B cell (primary cell): ENCODE measurements around the gene CEP78. TPM values are rescaled to one million over a fixed set of nuclear protein-coding genes. Genes with fewer than 3 reads are reported as not detected.

Experiments
- ATAC-seq: fragments of 200-7000 bp; cut with Tn5 transposase; one replicate; pipeline ENCODE4 v1.10.0; 2021; ENCODE audit warnings: low read depth, mild to moderate bottlenecking, moderate number of reproducible peaks, moderate library complexity
- CTCF ChIA-PET: fragments of 350-600 bp; sonication (Branson Sonifier 250); formaldehyde crosslinking; loops from one replicate; lab custom pipeline; 2021; ENCODE audit warnings: antibody characterized with exemption, inconsistent platforms; lab: Charles Lee
- POLR2A ChIA-PET: fragments of 350-600 bp; sonication (Branson Sonifier 250); formaldehyde crosslinking; loops from one replicate; lab custom pipeline; 2021; ENCODE audit warnings: antibody characterized with exemption; lab: Charles Lee
- DNase-seq: peaks from one replicate; pipeline ENCODE4 v3.0.0; 2013
- H2AFZ ChIP-seq: 2 replicates; pipeline ENCODE4 v1.6.1; 2012; ENCODE audit warnings: mild to moderate bottlenecking, low read depth, low read length; ENCODE audit not compliant: insufficient read depth, poor library complexity, severe bottlenecking
- H3K27ac ChIP-seq, 2 donors: 1 replicate in 1 of 2; 2 replicates in 1 of 2; pipeline ENCODE4 v1.5.1; 2012 to 2013; ENCODE audit warnings: low read length in 2 of 2, mild to moderate bottlenecking in 2 of 2, moderate library complexity in 1 of 2
- H3K27me3 ChIP-seq, 4 experiments: fragments of 200-600 bp in 1 of 4; sonication (generic) in 1 of 4; replicated peaks in 1 of 4; 1 replicate in 2 of 4; 2 replicates in 2 of 4; pipeline versions ENCODE4 v1.6.1 to v1.7.0; 2013 to 2016; ENCODE audit warnings: low read length in 3 of 4, mild to moderate bottlenecking in 2 of 4, mixed read lengths in 1 of 4, moderate library complexity in 1 of 4; ENCODE audit not compliant: insufficient read depth in 4 of 4, control insufficient read depth in 3 of 4; ENCODE audit errors: control extremely low read depth in 1 of 4
- H3K36me3 ChIP-seq, 2 experiments: replicated peaks in 1 of 2; 1 replicate in 1 of 2; 2 replicates in 1 of 2; pipeline versions ENCODE4 v1.6.1 to v1.7.1; 2013; ENCODE audit warnings: low read length in 1 of 2; ENCODE audit not compliant: insufficient read depth in 2 of 2, control insufficient read depth in 1 of 2; ENCODE audit errors: control extremely low read depth in 1 of 2, extremely low read depth in 1 of 2
- H3K4me1 ChIP-seq, 2 donors: fragments of 200-600 bp in 1 of 2; sonication (generic) in 1 of 2; 1 replicate in 1 of 2; 2 replicates in 1 of 2; pipeline versions ENCODE4 v1.5.1 to v1.6.1; 2013 to 2017; ENCODE audit warnings: low read length in 2 of 2; ENCODE audit not compliant: control insufficient read depth in 2 of 2, insufficient read depth in 2 of 2
- H3K4me2 ChIP-seq: replicated peaks from 2 replicates; pipeline ENCODE3; 2012; ENCODE audit warnings: mild to moderate bottlenecking, low read depth, low read length; ENCODE audit not compliant: poor library complexity, severe bottlenecking
- H3K4me3 ChIP-seq, 5 experiments: fragments of 200-600 bp in 1 of 5; sonication (generic) in 1 of 5; 1 replicate in 3 of 5; 2 replicates in 2 of 5; pipeline versions ENCODE4 v1.5.1 to v1.7.0; 2011 to 2016; ENCODE audit warnings: low read length in 4 of 5, mild to moderate bottlenecking in 4 of 5, low read depth in 2 of 5, control low read depth in 1 of 5, moderate library complexity in 1 of 5; ENCODE audit not compliant: insufficient read depth in 1 of 5; ENCODE audit errors: control extremely low read depth in 1 of 5, extremely low read depth in 1 of 5
- H3K79me2 ChIP-seq: fragments of 200-600 bp; sonication (generic); one replicate; pipeline ENCODE4 v1.6.0; 2016; ENCODE audit warnings: low read length; ENCODE audit not compliant: control insufficient read depth, insufficient read depth
- H3K9ac ChIP-seq: fragments of 200-600 bp; sonication (generic); 2 replicates; pipeline ENCODE4 v1.6.1; 2017; ENCODE audit warnings: mild to moderate bottlenecking, low read length, moderate library complexity
- H3K9me3 ChIP-seq, 3 donors: one replicate each; pipeline versions ENCODE4 v1.6.1 to v1.7.1; 2013; ENCODE audit warnings: low read length in 2 of 3; ENCODE audit not compliant: control insufficient read depth in 2 of 3, insufficient read depth in 1 of 3; ENCODE audit errors: control extremely low read depth in 1 of 3
- H4K20me1 ChIP-seq: 2 replicates; pipeline ENCODE4 v1.6.0; 2012; ENCODE audit warnings: mild to moderate bottlenecking, low read length; ENCODE audit not compliant: insufficient read depth, control insufficient read depth, poor library complexity, severe bottlenecking
- H3K27ac Mint-ChIP-seq: one replicate; pipeline ENCODE4 v1.8.0; 2021; ENCODE audit warnings: mixed read lengths
- H3K27me3 Mint-ChIP-seq: one replicate; pipeline ENCODE4 v1.8.0; 2021; ENCODE audit warnings: mixed read lengths
- H3K4me1 Mint-ChIP-seq: one replicate; pipeline ENCODE4 v1.8.0; 2021; ENCODE audit warnings: mixed read lengths
- H3K4me3 Mint-ChIP-seq: one replicate; pipeline ENCODE4 v1.8.0; 2021; ENCODE audit warnings: mixed read lengths
- H3K9me3 Mint-ChIP-seq: one replicate; pipeline ENCODE4 v1.8.0; 2022; ENCODE audit warnings: mixed read lengths; ENCODE audit not compliant: insufficient read depth
- EZH2 ChIP-seq: IDR thresholded peaks from 2 replicates; pipeline ENCODE4 v1.6.1; 2012; ENCODE audit warnings: borderline replicate concordance, low read depth, mild to moderate bottlenecking, moderate library complexity, low read length; ENCODE audit not compliant: insufficient read depth, poor library complexity, severe bottlenecking
- WGBS: methylation state at CpG from one replicate; pipeline ENCODE4 v1.1.5; 2013; ENCODE audit warnings: missing lambda C conversion rate; ENCODE audit not compliant: insufficient coverage; 5-methylcytosine and 5-hydroxymethylcytosine counted together
- intact Hi-C: fragments of 100-400 bp; cut with micrococcal nuclease; formaldehyde crosslinking; loops from one replicate; pipeline ENCODE4 v1.10.0; 2022
- polyA plus RNA-seq: library from polyadenylated mRNA; depleted of rRNA; stranded (reverse); fragments of >200 nt; gene quantifications from 2 replicates; pipeline ENCODE4 v1.2.3, GENCODE V29; 2012
- total RNA-seq, 2 donors: library from RNA; stranded (reverse); fragments of 120-200 nt in 1 of 2; gene quantifications; 1 replicate in 1 of 2; 2 replicates in 1 of 2; pipeline versions ENCODE4 v1.2.3 to v1.2.4, GENCODE V29; 2013 to 2022
- TF ChIP-seq, protein P1 (sequence below): fragments of 200-600 bp; IDR thresholded peaks from one replicate; pipeline ENCODE4 v1.8.0; 2022; ENCODE audit warnings: antibody characterized with exemption, mild to moderate bottlenecking

CEP78 gene
- total and polyA plus RNA-seq, 2 donors (not counting 1 experiment from before 2014, with no cell fraction given), result 7.2 to 28.8 TPM

DNA sequence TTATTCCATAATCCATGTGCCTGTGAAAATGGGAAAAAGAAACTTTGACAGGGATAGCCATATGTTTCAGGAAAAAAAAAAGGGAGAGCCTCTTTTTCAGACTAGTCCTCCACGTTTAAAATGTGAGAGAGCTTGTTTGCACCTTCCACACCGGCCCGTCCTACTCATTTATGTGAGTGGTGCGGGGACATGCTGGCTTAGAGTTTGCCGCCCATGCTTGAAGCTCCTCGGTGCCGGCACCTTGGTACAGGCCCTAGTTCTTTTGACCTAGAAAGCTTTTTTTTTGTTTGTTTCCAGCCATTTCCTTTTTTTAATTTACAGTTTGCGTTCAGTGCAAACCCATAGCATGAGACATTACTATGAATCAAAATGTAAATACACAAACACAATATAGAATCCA, 88.8 kb downstream of the CEP78 start:
- 100% methylated on average over 7 of the region's 8 CpGs for WGBS
- no peak overlapping the region for H3K9ac ChIP-seq
- ChIA-PET CTCF (no interaction called here), POLR2A (interaction anchor here (0.7 kb wide), 1 partner anchor 398 kb away, joined by 3 read pairs; no protein-coding TSS in a partner anchor)
- TF ChIP-seq, protein P1, sequence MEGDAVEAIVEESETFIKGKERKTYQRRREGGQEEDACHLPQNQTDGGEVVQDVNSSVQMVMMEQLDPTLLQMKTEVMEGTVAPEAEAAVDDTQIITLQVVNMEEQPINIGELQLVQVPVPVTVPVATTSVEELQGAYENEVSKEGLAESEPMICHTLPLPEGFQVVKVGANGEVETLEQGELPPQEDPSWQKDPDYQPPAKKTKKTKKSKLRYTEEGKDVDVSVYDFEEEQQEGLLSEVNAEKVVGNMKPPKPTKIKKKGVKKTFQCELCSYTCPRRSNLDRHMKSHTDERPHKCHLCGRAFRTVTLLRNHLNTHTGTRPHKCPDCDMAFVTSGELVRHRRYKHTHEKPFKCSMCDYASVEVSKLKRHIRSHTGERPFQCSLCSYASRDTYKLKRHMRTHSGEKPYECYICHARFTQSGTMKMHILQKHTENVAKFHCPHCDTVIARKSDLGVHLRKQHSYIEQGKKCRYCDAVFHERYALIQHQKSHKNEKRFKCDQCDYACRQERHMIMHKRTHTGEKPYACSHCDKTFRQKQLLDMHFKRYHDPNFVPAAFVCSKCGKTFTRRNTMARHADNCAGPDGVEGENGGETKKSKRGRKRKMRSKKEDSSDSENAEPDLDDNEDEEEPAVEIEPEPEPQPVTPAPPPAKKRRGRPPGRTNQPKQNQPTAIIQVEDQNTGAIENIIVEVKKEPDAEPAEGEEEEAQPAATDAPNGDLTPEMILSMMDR, result no peak
- TF ChIP-seq EZH2, result no peak
- Mint-ChIP-seq H3K27me3 (no peaks in the 10 kb centered on the region), H3K4me1 (no peaks in the 10 kb centered on the region), H3K4me3 (no peak overlapping the region), H3K9me3 (no peaks in the 10 kb centered on the region), H3K27ac (no peak overlapping the region)
- DNase-seq (no peak), ATAC-seq (no peak)
- no peak overlapping the region for H3K27ac ChIP-seq
- no peak overlapping the region for H3K4me3 ChIP-seq
- no peaks in the 10 kb centered on the region for H3K36me3 ChIP-seq
- H3K4me1 ChIP-seq, result no peaks in the 10 kb centered on the region
- H4K20me1 ChIP-seq, result no peaks in the 10 kb centered on the region
- H3K27me3 ChIP-seq, result no peaks in the 10 kb centered on the region
- H3K4me2 ChIP-seq, result no peak overlapping the region
- H2AFZ ChIP-seq, result no peak overlapping the region
- H3K9me3 ChIP-seq, result no peaks in the 10 kb centered on the region
- intact Hi-C loops, result no loop called here
- H3K79me2 ChIP-seq, result no peaks in the 10 kb centered on the region

DNA sequence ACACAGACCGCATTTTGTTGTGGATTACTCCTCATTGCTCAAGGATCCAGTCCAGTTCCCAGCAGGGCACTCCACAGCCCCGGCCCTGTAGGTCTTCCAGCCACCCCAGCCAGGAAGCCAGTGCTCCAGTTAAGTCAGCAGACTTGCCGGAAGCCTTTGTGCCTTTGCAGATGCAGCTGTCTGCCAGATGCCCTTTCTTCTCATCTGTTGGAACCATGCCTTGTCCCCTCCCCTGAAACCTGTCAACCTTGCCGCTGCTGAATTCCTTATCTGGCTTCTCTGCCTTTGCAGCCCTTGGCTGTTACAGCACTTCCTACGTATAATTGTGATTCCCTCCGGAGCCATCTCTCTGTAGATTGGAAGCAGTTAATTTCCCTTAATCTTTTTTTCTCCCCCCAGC, 89.5 kb downstream of the CEP78 start:
- CTCF ChIA-PET, result no interaction called here
- no peaks in the 10 kb centered on the region for H3K4me1 Mint-ChIP-seq

More for the DNA sequence above, 89.5 kb downstream of the CEP78 start:
- intact Hi-C loops, result no loop called here
- Histone ChIP-seq H3K9me3 (no peaks in the 10 kb centered on the region), H3K9ac (no peak overlapping the region), H3K4me1 (no peaks in the 10 kb centered on the region), H3K4me2 (no peak overlapping the region), H3K27ac (no peak overlapping the region), H3K4me3 (no peak overlapping the region), H3K36me3 (no peaks in the 10 kb centered on the region), H2AFZ (no peak overlapping the region), H3K79me2 (no peaks in the 10 kb centered on the region), H3K27me3 (no peaks in the 10 kb centered on the region), H4K20me1 (no peaks in the 10 kb centered on the region)
- POLR2A ChIA-PET, result interaction anchor here (0.7 kb wide), 1 partner anchor 397 kb away, joined by 3 read pairs; no protein-coding TSS in a partner anchor
- TF ChIP-seq EZH2, result no peak
- no peak overlapping the region for H3K4me3 Mint-ChIP-seq
- no peaks in the 10 kb centered on the region for H3K27me3 Mint-ChIP-seq
- DNase-seq (no peak), ATAC-seq (no peak)
- 57% methylated on average over 3 of the region's 6 CpGs for WGBS
- H3K9me3 Mint-ChIP-seq, result no peaks in the 10 kb centered on the region
- no peak overlapping the region for H3K27ac Mint-ChIP-seq
